Astrocyte (in vitro differentiated cells and primary cell): ENCODE data around the gene RPAP3.

Source experiments
- CTCF ChIP-seq: IDR thresholded peaks from 2 replicates; pipeline ENCODE4 v1.5.1; 2011; ENCODE audit warnings: low read depth, mild to moderate bottlenecking, inconsistent platforms, low read length, moderate library complexity; ENCODE audit not compliant: insufficient read depth
- EZH2 ChIP-seq: IDR thresholded peaks from 2 replicates; pipeline ENCODE4 v1.6.1; 2012; ENCODE audit warnings: mild to moderate bottlenecking, low read length, inconsistent platforms; ENCODE audit not compliant: insufficient read depth

GRCh38 chr12:47704719-47705118, 1.1 kb downstream of the RPAP3 start:
- no peak for TF ChIP-seq CTCF
- TF ChIP-seq EZH2, result no peak
